Embryonic facial prominence (tissue), 1 donor: Measurements from ENCODE around the gene HMGB2.

ENCODE experiments used
- DNase-seq: peaks from one replicate; pipeline ENCODE4 v3.0.0-alpha.2; 2016; ENCODE audit errors: extremely low spot score

The HMGB2 gene

DNA sequence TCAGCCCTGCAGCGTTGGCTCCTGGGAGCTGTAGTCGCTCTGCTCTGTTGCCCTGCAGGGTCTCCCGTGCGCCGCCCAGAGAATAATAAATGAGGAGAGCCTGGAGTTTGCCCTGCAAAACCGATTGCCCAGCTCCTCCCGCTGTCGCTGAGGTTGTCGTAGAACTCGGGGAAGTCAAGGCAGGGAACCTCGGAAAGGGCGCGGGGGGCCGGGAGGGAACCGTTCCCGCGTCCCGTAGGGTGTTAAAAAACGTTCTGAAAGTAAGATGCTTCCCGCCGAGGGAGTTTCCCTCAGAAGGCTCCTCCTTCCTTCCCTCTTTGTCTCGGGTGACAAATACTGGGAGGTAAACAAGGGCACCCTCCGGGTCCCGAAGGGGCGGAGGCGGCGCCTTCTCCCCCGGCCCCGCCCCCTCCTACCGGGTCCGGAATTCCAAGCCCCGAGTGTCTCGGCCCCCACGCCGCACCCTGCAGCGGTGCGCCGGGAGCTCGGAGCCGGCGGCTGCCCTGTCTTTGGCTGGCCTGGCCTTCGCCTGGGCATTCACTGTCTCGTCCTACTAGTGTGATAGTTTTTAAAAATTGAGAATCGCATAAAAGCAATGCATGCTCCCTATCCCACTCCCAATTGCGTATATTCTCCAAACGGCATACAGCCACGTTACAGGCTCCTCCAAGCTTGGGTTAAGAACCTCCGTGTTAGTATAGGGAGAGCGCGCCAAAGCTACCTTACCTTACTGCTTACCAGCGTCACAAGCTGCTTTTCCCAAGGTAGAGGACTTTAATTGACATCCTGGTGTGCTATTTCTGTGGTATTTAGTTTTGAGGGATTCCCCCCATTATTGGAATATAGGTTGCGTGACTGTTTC is 964 bp upstream of the HMGB2 start:
- peak; percentile 52 for DNase-seq

DNA sequence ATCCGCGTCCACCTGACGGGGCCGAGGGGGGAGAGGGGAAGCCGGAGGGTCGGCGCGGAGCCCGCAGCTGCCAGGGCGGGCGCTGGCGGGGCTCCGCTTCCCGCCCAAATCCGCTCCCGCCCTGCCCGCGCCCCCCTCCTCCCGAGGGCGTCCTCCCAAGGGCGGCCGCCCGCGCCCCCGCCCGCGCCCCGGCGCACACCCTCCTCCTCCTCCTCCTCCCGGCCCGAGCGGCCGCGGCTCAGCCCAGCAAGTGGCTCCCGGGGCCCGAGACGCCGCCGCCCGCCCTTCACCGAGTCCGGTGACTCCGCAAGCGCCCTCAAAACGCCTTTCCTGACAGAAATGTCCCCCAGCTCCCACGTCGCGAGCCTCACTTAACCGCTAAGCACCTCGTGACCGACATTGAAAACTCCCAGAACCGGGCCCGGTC is 487 bp downstream of the HMGB2 start:
- DNase-seq = no peak

DNA sequence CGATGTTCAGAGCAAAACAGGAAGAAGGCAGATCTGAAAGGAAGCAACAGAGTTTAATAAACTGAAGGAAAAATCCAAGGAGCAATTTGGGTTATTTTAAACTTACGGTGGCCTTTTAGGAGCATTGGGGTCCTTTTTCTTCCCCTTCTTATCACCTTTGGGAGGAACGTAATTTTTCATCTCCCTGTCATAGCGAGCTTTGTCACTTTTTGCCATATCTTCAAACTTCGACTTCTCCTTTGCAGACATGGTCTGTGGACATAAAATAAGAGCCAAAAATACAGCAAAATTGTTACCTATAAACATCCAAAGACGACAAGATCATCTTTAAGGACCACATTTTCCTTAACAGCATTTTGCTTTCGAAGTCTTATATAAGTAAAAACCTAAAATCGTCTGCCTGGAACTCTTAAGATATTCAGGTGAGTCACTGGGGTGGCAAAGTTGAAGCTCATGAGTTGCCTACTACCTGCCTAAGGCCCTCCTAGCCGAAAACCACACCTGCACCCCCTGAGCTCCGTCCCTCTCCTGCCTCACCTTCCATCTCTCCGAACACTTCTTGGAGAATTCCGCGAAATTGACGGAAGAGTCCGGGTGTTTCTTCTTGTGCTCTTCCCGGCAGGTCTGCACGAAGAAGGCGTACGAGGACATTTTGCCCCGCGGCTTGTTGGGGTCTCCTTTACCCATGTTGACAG is 1.0 kb downstream of the HMGB2 start:
- DNase-seq = peak; percentile 22

DNA sequence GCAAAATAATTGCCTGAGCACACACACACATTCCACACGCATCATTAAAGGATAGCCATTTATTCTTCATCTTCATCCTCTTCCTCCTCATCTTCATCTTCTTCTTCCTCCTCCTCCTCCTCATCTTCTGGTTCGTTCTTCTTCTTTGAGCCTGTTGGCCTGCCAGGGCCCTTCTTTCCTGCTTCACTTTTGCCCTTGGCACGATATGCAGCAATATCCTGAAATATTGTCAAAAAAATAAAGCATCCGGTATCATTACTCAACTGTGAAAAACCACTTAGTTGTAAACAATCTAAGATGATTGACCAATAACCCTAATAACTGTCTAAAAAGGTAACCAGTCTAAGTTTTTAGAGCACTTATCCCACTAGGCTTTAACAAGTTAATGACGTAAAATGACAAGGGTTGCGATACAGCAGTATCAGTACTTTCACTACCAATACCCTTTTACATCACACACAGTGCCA is 2.1 kb downstream of the HMGB2 start:
- DNase-seq = no peak

DNA sequence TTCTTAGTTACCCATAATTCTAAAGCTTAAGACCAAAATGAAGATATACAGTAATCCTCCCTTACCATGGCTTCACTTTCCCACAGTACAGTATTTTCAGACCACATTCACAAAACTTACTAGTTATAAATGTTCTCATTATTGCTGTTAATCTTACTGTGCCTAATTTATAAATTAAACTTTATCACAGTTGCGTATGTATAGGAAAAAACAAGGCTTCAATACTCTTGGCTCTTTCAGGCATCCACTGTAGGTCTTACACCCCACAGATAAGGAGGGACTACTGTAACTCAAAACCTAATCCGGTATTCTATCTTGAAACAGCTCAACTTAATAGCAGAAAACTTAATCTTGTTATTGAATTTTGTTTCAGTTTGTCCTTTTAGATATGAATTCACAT is 3.6 kb downstream of the HMGB2 start:
- DNase-seq = no peak

DNA sequence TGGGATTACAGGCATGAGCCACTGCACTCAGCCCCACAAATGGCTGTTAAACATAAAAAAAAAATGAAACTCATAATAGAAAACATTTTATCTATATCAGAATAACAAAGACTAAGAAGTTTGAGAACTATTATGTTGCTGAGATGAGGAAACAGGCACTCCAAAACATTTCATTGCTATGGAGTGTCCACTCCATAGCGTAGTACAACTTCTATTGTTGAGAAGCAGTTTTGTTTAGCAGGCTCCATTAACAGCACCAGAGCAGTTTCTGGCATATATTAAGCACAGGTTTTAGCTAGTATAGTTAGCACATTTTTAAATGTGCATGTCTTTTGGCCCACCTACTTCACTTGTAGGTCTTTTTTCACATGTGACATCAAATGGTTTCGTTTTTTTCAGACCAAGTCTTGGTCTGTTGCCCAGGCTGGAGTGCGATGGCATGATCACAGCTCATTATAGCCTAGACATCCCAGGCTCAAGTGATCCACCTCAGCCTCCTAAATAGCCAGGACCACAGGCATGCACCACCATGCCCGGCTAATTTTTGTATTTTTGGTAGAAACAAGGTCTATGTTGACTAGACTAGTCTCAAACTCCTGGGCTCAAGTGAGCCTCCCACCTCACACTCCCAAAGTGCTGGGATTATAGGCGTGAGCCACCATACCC is 5.8 kb downstream of the HMGB2 start:
- DNase-seq = no peak

DNA sequence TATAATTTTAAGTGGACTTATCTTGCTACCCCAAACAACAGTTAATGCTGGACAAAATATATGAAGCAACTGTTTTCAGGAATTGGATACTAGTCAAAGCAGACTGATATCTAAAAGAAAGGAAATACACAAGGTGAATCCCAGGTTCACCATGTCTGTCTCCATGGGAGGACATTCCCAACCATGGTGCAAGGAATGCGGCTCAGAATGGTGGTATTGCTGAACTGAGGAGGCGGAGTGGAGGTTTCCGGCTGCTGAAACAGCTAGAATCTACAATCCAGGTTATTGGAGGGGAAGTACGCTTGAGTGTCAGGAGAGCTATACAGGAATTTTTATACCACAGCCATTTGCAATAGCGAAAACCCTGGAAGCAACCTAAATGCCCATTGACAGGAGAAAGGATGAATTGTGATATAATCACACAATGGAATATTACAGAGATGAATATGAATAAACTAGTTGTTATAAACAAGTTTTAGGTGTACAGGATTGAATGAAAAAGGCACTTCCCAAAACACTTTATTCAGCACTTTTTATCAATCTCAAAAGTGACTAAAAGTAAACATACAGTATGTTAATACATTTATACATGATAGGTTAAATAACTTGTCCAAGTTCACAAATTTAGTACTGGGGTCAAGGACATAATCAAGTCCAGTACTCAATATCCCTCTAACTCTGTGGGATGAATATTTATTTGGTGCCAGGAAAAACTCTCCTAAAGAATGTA is 9.0 kb downstream of the HMGB2 start:
- DNase-seq = no peak

DNA sequence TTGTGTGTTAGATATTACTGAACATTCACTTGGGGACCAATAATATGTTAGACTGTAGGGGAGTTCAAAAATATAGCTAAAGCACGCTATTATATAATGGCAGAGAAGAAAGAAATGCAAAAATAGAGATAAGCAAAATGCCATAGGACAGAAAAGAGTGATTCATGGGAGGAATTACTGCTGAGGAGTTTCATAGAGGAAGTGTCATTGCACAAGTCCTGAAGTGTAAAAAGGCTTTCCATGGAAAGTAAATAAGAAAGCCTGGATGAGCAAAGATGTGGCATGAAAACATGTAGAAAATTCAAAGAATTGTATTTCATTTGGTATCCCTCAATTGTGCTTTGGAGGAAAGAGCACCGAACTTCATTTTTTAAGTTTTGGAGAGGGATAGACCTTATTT is 14.5 kb downstream of the HMGB2 start:
- DNase-seq = no peak

DNA sequence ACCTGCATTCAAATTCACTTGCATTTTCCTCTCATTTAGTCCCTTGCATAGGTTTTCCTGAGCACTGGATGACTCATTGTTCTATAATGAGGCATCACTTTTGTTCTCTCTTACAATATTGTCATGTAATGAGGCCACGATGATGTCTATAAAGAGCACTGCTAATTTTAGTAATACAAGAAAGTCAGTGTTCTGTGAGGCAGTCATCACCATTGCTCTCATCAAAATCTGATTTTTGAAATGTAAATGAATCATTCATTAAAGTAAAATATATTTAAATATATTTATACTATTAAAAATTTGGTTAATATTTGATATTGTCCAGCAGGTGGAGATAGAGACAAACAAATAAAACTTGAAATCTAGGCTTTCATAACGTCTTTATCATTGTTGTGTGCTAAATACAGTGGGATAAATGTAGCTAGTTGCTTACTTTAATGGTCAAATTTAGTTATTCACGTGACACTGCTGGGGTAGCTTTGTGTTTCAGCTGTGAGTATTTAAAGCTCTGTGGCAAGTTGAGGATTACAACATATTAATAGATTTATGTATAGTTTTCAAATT is 15.4 kb downstream of the HMGB2 start:
- no peak for DNase-seq

DNA sequence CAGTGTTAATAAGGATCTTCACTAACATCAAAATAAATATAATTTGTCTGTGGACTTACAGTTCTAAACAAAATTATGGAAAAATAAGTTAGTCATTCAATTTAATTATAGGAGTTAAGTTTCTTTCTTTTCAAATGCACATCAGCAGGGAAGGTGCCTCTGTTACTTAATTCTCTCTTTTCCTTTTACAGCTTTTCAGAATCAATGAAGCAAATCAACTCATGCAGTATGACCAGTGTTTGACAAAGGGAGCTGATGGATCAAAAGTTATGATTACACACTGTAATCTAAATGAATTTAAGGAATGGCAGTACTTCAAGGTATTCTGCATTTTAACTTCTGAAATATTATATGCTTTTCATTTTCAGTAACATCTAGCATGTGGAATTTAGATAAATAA is 15.9 kb downstream of the HMGB2 start:
- no peak for DNase-seq

DNA sequence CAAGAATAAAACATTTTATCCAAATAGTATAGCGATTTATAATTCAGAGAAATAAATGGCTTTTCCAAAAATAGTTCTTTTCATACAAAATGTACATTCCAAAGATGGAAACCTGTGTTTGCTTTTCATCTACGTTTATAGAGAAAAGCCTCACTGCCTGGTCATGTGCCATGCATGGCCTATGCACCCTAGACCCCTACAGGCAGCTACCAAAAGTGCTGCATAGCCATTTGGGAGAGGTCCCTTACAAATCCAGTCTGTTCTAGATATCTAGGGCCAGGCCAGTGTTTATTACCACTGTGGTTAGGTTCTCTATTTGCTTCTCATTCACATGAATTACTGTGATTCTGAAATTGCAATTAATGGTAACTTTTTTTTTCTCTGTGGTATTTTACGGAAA is 17.2 kb downstream of the HMGB2 start:
- DNase-seq = no peak

DNA sequence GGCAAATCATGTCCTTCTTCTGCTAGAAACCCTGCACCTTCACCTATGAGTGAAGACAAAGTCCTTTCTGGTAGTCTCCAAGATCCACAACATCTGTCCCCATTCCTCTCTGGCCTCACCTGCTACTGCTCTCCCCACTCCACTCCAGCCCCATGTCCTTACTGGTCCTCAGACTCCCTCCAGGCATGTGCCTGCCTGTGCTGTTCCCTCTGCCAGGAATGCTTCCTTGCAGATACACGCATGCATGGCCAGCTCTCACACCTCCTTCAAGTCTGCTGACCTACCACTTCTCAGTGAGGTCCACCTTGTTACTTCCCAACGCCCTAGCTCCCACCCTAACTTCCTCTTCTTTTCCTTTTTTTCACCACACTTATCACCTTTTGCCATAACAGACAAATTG is 18.1 kb downstream of the HMGB2 start:
- no peak for DNase-seq

DNA sequence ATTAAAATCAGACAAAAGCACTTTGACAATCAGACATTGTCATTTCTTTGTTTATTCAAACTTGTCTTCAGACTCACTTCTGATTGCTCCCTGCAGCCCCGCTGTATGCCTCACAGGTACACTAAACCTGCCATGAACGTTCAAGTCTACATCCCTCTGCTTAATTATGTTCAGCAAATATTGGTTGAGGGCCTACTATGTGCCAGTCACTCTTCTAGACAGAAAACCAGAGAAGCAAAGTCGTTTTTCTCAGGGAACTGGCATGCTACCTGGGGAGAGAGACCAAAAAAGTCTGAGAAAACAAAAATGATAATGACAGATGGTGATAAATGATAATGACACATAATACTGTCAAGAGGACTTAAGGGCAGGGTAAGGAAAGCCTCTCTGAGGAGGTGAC is 19.4 kb downstream of the HMGB2 start:
- no peak for DNase-seq

DNA sequence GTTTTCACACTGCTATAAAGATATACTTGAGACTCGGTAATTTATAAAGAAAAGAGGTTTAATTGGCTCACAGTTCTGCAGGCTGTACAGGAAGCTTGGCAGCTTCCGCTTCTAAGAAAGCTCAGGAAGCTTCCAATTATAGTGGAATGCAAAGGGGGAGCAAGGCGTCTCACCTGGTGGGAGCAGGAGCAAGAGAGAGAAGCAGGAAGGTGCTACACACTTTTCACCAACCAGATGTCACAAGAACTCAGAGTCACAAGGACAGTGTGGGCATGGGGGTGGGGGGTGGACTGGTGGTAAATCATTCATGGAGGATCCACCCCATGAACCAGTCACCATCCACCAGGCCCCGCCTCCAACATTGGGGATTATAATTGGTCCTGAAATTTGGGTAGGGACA is 22.8 kb downstream of the HMGB2 start:
- DNase-seq = no peak

DNA sequence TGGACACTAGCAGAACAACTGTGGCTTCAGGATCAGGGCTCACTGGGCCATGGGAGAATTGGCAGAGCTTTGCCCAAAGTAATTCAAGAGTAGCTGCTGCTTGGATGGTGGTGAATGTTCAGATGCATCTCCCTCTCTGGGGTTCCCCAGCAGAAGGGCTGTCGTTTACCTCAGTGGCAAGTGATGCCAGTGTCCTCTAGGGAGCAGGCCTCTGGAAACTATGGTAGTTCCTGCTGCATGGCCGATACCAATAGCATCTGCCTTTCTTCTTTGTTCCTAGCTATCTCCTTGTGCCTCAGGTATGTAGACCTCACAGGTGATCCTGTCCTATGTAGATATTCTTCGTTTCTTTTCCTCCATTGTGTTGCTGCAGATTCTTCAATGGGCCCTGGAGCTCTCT is 26.4 kb downstream of the HMGB2 start:
- no peak for DNase-seq

DNA sequence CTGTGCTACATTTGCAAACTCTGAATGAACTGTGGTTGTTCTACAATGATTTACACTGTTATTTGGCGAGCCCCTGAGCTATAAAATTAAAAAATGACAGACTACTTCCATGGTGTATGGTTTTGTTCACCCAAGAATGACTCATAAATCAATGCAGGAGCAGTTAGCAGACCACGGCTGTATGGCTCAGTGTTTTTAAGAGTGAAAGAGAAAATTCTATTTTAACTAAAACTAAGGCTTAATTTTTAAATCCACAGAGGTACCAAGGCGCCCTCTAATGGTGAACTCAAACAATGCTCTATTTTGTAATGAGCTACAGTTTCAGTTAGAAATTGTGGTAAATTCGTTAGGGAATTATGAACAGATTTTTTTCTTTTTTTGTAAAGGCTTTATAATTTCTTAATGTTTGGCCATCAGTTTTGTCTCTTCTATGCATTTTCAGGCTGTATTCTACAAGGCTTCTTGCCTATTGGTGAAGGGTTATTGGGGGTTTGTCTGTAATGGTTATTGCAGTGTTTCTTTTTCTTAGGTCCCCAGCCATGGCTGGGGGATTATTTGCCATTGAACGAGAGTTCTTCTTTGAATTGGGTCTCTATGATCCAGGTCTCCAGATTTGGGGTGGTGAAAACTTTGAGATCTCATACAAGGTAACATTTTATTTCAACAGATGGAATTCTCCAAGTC is 32.5 kb downstream of the HMGB2 start:
- DNase-seq = no peak

DNA sequence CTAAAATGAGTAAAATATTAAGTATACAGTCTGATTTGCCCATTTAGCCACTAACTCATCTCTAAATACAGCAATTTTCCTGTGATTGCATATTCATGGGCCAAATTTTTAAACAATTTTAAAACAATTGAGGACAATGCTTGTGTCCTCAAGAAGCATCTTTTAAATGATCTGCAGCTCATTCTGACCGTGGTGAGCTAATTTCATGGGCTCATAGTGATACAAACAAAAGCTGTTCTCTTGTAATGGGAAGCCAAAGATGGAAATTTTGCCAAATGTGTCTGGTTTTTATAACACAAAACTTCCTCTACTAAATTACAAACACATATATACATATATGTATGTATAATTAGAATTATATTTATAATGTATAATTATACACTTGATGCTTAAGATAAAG is 39.7 kb downstream of the HMGB2 start:
- no peak for DNase-seq

DNA sequence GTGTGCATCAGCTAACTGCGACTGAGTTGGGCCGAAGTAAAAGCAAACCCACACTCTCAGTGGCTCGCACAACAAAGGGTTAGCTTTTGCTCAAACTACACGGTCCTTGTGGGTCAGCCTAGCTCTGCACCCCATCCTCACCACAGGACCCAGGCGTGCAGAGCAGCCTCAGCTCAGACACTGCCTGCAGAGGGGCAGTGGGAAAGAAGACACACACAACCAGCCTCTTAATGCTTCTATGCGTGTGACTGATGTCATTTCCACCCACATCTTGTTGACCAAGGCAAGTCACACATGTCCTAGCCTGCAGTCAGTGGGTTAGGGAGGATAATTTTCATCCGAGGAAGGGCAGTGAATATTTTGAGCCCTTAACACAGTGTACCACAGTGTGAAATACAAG is 40.5 kb downstream of the HMGB2 start:
- DNase-seq = no peak

DNA sequence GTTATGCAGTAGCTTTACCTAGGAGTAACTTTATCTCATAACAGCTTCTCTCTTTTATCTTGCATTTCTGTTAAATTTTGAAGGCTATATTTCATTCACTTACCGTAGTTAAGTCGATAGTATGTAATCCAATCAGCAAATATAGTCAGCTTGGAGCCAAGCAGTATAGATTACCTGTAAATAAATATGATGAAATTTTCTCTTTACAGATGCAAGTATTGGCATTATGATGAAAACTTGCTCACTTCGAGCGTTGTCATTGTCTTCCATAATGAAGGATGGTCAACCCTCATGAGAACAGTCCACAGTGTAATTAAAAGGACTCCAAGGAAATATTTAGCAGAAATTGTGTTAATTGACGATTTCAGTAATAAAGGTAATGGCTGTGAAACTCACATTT is 42.3 kb downstream of the HMGB2 start:
- no peak for DNase-seq

DNA sequence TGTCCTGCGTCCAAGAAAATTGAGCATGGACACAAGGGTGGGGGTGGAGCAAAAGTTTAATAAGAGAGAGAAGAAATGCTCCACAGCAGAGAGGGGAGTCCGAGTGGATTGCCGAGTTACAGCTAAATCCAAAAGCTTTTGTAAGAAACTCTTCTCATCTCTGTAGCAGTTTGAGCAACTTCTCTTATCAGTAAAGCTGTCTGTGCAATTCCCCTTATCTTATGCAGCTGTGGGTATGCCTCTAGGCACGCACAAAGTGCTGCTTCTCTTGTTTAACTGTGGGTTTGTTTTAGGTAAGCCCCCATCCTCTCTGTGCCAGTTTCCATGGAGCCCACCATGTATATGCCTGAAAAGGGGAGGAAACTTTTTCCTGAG is 44.8 kb downstream of the HMGB2 start:
- no peak for DNase-seq

DNA sequence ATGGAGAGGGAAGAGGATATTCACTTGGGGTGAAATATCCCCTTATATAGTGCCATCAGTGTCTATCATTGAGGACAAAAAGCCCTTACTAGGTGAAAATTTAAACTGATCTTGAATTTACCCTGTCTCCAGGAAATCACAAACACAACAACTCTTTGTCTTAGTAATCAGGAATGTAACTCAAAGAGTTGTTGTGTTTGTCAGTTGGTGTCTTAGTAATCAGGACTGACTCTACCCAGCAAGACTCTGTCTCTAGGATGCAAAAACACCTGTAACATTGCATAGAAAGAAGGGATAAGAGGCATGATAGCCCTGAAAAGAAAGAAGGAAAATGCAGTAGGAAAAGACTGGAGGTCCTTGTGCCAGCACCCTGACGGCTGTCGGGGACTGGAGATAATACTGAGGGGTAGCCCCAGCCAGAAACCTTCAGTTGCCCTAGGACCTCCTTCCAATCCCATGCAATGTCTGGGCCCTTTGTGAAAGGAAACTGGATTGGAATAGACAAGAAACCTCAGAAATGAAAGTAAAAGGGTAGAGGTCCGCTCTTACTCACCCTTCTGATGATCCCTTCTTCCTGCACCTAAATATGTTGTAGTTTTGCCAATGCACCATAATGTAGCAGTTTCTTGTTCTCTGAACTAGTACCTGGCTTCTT is 45.3 kb downstream of the HMGB2 start:
- DNase-seq = no peak
